Measurements from ENCODE around the gene RALGPS2. TPM values are rescaled to one million over a fixed set of nuclear protein-coding genes. Genes with fewer than 3 reads are reported as not detected.
A peak's percentile ranks its signal among the peaks of the same experiment; 100 is the strongest.

RALGPS2 gene
- total RNA-seq, 1 donor, result 74.7 TPM

DNA sequence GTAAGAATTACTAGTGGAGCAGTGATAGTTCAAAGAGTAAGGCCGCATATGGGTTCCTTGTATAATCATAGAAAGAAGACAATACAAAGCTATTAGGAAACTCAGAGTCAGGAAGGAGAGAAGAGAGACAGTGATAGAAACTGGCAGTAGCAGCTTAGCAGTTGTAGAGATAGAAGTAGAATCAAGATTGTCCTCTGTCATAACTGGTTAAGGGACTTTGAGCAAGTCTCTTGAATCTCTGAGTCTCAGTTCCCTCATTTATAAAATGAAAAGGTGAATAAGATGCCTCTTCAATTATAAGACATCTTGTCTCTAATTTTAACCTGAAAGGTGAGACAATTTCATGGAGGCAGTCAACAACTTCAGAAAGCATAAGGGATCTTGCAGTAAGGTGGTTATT is 6.5 kb upstream of the RALGPS2 start:
- H3K4me3 ChIP-seq (ENCODE audit: low read depth, low read length), result no peak overlapping the region
- DNase-seq (ENCODE audit: low read depth), result no peak
- TF ChIP-seq, protein P1, sequence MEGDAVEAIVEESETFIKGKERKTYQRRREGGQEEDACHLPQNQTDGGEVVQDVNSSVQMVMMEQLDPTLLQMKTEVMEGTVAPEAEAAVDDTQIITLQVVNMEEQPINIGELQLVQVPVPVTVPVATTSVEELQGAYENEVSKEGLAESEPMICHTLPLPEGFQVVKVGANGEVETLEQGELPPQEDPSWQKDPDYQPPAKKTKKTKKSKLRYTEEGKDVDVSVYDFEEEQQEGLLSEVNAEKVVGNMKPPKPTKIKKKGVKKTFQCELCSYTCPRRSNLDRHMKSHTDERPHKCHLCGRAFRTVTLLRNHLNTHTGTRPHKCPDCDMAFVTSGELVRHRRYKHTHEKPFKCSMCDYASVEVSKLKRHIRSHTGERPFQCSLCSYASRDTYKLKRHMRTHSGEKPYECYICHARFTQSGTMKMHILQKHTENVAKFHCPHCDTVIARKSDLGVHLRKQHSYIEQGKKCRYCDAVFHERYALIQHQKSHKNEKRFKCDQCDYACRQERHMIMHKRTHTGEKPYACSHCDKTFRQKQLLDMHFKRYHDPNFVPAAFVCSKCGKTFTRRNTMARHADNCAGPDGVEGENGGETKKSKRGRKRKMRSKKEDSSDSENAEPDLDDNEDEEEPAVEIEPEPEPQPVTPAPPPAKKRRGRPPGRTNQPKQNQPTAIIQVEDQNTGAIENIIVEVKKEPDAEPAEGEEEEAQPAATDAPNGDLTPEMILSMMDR (IDR thresholded peaks at IDR 0.05; ENCODE audit: insufficient read depth, low read length), result no peak

DNA sequence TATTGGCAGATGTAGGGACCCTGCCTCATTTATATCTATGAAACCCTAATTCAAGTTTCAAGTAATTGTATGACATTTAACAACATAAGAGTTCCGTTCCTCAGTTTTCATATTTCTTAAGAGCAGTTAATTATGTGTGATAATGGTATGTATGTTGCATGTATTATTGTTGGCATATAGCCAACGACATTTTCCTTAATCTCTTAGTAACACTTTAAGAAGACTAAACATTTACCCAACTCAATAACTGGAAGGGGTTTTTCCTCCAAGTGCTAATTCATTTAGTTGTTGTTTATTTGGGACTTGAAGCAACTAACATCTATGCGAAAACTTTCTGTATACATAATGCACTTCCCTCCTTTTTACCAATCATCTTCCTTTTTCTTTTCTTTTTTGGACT is 1.5 kb upstream of the RALGPS2 start:
- H3K4me3 ChIP-seq (ENCODE audit: low read depth, low read length), result no peak overlapping the region
- TF ChIP-seq, protein P1 (IDR thresholded peaks at IDR 0.05; ENCODE audit: insufficient read depth, low read length), result no peak
- no peak for DNase-seq (ENCODE audit: low read depth)

DNA sequence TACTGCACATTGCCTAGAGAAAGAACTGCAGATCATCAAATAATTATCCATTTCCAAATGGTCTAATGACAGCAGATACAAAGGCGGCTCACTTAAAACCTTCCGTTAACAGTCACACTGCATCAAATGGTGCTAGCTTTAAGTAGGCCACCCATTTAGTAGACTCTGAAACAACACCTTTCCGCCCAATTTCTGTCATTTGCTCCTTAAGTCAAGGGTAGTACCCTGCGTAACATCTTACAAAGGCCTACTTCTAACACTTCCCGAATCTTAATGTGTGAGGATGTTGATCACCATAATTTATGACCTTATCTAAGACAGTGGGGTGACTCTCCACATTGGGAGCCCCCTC is 692 bp upstream of the RALGPS2 start:
- peak overlapping the region; percentile 77 for H3K4me3 ChIP-seq (ENCODE audit: low read depth, low read length)
- no peak for DNase-seq (ENCODE audit: low read depth)
- TF ChIP-seq, protein P1 (IDR thresholded peaks at IDR 0.05; ENCODE audit: insufficient read depth, low read length), result no peak

DNA sequence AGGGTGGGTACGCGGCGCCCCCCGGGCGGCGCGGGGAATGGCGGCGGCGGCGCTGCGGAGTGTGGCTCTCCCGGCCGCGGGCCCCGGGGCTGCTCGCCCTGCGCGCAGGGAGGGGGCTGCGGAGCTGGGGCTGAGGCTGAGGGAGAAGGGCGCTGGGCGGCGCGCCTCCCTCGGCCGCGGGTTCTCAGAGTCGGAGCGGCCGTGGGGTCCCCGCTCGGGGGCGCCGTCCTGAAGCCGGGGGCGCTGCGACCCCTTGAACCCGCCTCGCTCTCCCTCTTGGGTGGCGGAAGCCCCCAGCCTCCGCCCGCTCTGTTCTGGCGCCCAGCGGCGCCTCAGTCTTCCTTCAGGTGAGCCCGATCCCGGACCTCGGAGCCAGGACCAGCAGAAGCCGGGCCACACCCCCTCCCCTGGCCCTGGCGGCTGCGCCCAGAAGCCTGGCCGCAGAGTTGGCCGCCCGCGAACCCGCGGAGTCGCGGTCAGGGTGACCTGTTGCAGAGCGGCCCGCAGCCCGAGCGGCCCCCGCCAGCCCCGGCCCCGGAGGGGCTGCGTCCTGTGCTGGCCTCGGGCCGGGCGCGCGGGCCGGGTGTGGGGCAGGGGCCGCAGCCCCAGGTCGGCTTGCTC is 532 bp downstream of the RALGPS2 start:
- peak overlapping the region; percentile 77 for H3K4me3 ChIP-seq (ENCODE audit: low read depth, low read length)
- TF ChIP-seq, protein P1 (IDR thresholded peaks at IDR 0.05; ENCODE audit: insufficient read depth, low read length), result no peak
- DNase-seq (ENCODE audit: low read depth), result no peak

DNA sequence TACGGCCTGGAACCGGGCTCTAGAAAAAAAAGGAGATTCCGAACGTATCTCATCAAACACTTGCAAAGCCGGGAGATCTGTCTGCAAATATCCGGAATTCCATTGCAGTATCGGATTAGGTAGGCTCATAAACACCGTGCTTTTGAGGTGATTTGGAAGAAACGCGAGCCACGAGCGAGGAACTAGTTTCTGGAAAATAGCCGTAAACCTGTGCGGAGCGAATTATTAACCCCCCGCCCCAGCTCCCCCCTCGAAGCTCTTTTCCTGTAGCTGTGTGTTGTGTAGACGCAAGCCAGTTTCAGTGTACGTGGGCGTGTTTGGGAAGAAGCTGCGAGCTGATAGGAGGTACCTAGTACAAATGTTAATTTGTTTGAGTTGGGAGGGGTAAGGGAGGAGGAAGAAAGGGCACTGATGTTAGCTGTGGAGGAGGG is 1.1 kb downstream of the RALGPS2 start:
- DNase-seq (ENCODE audit: low read depth), result peak; percentile 76
- TF ChIP-seq, protein P1 (IDR thresholded peaks at IDR 0.05; ENCODE audit: insufficient read depth, low read length), result no peak
- peak overlapping the region; percentile 77 for H3K4me3 ChIP-seq (ENCODE audit: low read depth, low read length)

DNA sequence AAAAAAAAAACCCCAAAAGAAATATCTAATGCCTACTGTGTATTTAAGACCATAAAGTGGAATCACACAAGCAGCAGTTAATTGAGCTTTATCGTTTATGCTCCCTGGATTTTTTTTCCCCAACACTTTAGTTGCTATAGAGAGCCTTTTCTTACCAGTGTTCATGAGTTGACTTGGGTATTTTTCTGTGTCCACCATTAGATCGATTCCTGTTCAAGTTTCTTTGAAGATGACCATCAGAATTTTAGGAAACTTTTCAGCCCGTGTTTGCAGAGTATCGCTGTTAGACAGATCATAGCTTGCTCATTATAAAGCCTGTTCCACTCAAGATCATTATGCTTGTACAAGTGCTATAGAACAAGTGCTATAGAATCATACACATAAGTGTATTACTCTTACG is 1.5 kb downstream of the RALGPS2 start:
- TF ChIP-seq, protein P1 (IDR thresholded peaks at IDR 0.05; ENCODE audit: insufficient read depth, low read length), result no peak
- no peak for DNase-seq (ENCODE audit: low read depth)
- H3K4me3 ChIP-seq (ENCODE audit: low read depth, low read length), result peak overlapping the region; percentile 77
